8988T (cell line): ENCODE measurements around the gene MYLK3.
"Not testable (repeated sequence)": the region's sequence is repeated elsewhere in the genome, so short reads cannot be mapped to it uniquely, and the experiment has no call there.

Experiments used
- DNase-seq: peaks from one replicate; pipeline ENCODE4 v3.0.0; 2011

The MYLK3 gene

DNA sequence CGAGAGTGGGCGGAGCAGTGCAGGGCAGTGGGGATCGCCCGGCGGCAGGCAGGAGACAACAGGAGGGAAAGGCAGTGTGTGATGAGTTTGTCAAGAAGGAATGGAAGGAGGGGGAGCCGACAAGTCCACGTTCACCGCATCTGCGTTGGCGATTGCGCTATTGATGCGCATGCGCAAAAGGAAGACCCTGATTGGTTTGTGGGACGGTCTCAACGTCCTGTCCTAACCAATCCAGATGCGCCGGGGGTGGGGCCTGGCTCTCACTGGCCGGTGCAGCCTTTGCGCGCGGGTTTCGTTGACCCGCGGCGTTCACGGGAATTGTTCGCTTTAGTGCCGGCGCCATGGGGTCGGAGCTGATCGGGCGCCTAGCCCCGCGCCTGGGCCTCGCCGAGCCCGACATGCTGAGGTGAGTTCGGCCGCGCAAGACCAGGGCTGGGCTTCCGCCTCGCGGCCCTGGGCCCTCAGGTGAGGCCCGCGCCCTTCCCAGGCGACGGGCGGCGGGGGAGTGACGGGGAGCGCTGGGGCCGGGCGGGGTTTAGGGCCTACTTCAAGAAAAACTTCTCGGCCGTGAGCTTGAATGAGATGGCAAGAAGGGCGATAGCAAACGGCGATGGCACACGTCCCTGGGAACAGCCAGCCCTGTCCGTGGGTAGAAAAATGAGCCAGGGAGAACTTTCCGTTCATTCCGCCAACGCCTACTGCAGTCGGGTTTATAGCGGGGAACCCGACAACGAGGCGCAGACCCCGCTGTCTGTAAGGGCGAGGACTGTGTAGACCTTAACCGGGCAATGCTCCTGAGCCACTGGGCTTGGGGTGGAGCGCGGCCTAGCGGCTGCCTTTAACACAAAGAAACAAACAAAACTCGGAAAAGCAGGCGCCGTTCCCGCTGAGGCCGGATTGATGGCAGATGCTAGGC, 58.5 kb downstream of the MYLK3 start, which contains the start of gene ORC6:
ORC6 (plus strand) TSS at position 295 of the 916 bp plus-strand sequence; CDS start at position 342, 47 bp downstream.
- peak; percentile 73 for DNase-seq

DNA sequence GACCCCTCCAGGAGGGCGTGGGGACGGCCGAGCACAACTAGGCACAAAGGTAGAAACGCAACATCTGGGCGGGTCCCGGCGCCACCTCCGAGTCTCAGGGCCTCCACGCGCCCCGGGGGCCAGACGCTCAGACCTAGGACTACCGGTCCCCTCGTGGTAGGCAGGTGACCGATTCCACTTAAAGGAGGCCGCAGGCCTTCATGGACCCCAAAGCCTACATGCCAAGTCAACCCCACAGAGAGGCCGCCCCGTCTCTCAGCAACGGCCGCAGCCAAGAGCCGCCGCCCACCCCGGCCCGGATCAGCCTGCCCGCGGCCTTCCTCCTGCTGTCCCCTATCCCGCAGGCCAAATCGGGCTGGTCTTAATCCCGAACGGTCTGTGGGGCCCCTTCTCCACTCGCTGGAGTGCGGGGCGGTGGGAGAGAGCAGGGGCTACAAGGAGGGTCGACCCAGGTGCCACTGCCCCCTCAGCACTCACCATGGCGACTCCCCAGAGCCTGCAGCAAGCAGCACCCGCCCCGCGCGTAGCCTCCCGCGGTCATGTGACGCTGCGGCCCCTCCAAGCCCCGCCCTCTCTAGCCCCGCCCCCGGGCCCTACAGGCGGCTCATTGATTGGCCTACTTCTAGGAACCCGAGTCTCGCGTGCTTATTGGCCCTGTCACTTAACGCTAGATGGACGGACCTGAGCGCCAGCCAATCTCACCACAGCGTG, 59.3 kb downstream of the MYLK3 start, which contains the start of gene VPS35:
VPS35 (minus strand) TSS at position 525 of the 711 bp plus-strand sequence; CDS start at position 480, 45 bp downstream.
- peak; percentile 82 for DNase-seq

DNA sequence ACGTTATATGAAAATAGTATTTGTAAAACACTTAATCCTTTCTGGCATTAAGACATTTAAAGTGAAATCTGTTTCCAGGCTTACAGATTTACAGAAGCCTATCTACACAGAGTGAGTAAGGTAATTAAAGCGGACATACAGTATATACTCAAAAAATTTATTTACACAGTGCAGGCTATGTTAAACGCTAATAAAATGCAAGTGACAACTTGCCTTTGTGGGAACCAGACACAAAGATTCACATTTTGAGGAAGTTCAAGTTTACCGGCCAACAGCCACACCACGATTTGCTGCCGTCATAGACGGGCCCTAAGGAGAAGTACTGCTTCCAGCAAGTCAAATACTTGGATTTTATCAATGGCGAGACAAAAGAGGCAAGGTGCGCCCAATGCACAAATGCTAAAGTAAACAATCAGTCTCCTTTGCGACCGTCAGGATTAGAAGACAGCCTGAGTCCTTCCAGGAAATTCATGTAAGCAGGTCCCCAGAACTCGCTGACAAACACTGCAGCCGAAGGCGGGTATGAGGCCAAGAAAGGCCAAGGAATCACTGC, 60.0 kb downstream of the MYLK3 start:
- no peak for DNase-seq

- no peak for DNase-seq
These were observed 60.7 kb downstream of the MYLK3 start for GRCh38 chr16:46687486-46687885.

- no peak for DNase-seq
These were observed 61.2 kb downstream of the MYLK3 start for GRCh38 chr16:46686815-46687473.

DNA sequence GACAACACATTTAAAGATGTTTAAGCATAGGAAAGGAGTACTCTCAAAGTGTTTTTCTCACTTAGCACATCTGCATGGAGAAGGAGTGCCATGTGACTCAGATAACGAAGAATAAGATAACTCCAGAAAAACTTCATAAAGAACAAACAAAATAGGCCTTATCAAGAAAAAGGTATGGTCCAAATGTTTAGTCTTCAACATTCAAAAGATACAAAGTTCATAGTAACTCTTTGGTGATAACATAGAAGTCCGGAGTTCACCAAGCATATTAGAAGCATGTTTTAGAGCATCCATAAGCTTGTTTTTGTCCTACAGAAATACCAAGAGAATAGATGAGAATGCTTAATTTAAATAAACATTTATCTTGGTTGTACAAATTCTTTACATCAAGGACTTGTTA, 66.3 kb downstream of the MYLK3 start:
- DNase-seq, result not testable (repeated sequence)

- DNase-seq, result not testable (repeated sequence)
These were observed 70.2 kb downstream of the MYLK3 start for GRCh38 chr16:46677943-46678342.

DNA sequence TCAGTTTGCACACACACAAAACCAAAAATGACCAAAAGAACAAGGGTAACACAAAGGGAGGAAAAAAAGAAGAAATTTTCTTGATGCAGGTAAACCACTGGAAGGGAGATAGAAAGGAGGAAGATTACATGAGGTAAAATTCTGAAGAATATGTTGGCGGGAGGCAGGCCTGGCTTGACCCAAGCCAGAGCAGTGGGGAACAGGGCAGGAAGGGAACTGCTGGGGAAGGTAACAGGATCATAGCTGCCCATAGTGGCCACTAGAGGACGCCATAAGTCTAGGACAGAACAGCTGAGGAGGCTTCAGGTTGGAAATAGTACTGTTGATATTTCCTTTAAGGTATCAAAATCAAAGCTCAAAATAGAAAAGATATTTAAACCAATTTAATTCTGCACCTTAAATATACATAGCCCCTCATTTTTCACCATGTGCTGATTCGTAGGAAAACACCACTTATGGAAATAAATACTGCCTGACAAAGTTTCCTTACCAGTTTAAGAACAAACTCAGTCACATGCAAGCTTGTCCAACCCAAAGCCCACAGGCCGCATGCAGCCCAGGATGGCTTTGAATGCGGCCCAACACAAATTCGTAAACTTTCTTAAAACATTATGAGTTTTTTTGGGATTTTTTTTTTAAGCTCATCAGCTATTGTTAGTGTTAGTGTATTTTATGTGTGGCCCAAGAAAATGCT, 74.7 kb downstream of the MYLK3 start:
- peak; percentile 43 for DNase-seq

DNA sequence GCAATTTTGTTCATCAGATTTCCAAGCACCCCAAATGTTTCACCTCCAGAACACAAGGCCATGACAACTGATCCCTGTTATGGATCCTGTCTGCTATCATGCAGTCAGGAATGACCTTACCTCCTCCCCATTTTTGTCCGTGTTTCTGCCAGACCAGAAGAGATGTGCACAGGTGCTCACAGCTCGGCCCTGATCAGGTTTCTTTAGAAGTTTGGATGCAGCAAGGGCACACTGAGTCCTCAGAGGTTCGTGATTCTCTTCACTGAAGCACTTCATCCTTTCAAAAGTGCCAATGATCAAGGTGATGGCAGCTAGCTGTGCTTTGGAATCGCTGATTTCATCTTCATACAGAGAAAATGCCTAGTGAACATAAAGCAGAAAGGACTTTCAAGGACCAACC, 86.0 kb downstream of the MYLK3 start:
- no peak for DNase-seq

DNA sequence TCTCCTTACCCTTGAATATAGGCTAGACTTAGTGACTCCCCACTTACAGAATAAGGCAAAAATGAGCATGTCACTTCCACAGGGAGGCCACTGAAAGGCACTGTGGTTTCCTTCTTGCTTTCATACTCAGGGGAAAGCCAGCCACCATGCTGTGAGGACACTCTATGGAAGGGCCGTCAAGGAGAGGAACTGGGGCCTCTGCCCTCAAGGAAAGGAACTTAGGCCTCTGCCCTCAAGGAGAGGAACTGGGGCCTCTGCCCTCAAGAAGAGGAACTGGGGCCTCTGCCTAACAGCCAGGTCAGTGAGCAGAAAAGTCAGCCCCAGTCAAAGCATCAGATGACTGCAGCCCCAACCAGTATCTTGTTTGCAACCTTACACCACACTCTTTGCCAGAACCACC, 89.2 kb downstream of the MYLK3 start:
- DNase-seq, result no peak
